ENCODE measurements around the gene PLCG2. TPM values are rescaled to one million over a fixed set of nuclear protein-coding genes. Genes with fewer than 3 reads are reported as not detected.
A peak's percentile ranks its signal among the peaks of the same experiment; 100 is the strongest.

PLCG2 gene
- polyA plus RNA-seq, 2 of the 4 experiments (the other 2 are of a cell fraction) = 2.8 to 6.0 TPM

DNA sequence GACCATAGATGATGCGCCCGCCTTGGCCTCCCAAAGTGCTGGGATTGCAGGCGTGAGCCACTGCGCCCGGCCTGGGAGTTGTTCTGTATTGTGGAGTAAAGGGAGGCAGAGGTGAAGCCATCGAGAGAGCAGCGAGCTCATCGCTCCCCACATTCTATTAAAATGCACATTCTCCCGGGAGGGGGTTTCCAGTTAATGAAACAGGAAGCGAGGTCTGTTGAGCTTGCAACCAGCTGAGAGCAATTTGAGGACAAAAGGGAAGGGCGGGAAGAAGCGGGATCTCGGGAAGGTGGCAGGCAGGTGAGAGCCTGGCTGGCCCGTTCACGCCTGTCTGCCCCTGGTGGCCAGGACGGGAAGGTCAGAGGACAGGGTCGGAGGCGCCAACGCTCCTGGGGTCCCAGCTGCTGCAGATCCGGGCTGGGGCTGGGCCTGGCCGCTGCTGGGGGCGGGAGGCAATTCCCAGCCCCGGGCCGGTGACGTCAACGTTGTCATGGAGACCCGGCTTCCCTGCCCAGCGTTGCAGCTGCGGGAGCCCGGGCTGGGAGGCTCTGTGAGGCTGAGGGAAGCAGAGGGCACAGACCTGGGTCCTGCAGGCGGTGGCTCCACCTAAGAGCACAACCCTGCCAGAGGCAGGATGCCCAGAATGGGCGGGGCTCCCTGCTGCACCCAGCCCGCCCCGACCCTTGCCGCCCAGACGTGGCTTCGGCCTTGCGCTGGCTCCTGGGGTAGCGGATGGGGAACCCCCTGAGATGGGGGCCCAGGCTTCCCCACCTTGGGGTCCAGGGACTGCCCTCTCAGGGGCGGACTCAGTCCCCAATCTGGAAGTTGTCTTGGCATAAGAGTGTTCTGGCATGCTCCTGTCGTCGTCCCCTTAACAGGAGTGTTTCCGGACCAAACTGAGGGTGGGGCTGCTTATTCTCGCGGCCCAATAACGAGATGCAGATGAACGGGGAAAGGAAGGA is 48.7 kb upstream of the PLCG2 start (continued):
- TF ChIP-seq FOXS1 (CRISPR knock-in tag; IDR thresholded peaks at IDR 0.05) = 0 out of 2 replicates have a peak, but pooled peaks have one; percentile 45
- no peak; the same call in 1 of the 2 replicates for TF ChIP-seq TFCP2L1 (CRISPR knock-in tag; IDR thresholded peaks at IDR 0.05)
- 0 out of 2 replicates have a peak, but pooled peaks have one; percentile 41 for TF ChIP-seq HEYL (CRISPR knock-in tag; IDR thresholded peaks at IDR 0.05)
- TF ChIP-seq GATA3 (IDR thresholded peaks at IDR 0.05; ENCODE audit: borderline replicate concordance) = peak; percentile 48; the same call in 1 of the 2 replicates
- TF ChIP-seq SREBF2 (IDR thresholded peaks at IDR 0.05) = no peak
- no peak for TF ChIP-seq PHF8 (IDR thresholded peaks at IDR 0.05; ENCODE audit: borderline replicate concordance, low read depth)
- TF ChIP-seq, protein P1, sequence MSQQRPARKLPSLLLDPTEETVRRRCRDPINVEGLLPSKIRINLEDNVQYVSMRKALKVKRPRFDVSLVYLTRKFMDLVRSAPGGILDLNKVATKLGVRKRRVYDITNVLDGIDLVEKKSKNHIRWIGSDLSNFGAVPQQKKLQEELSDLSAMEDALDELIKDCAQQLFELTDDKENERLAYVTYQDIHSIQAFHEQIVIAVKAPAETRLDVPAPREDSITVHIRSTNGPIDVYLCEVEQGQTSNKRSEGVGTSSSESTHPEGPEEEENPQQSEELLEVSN (IDR thresholded peaks at IDR 0.05; ENCODE audit: borderline replicate concordance, low read depth) = peak; percentile 97
- peak; percentile 50 to 88; a peak in 4 of 5 replicates for TF ChIP-seq JUN (IDR thresholded peaks at IDR 0.05)
- TF ChIP-seq CBX8 (IDR thresholded peaks at IDR 0.05) = no peak
- TF ChIP-seq, protein P2, sequence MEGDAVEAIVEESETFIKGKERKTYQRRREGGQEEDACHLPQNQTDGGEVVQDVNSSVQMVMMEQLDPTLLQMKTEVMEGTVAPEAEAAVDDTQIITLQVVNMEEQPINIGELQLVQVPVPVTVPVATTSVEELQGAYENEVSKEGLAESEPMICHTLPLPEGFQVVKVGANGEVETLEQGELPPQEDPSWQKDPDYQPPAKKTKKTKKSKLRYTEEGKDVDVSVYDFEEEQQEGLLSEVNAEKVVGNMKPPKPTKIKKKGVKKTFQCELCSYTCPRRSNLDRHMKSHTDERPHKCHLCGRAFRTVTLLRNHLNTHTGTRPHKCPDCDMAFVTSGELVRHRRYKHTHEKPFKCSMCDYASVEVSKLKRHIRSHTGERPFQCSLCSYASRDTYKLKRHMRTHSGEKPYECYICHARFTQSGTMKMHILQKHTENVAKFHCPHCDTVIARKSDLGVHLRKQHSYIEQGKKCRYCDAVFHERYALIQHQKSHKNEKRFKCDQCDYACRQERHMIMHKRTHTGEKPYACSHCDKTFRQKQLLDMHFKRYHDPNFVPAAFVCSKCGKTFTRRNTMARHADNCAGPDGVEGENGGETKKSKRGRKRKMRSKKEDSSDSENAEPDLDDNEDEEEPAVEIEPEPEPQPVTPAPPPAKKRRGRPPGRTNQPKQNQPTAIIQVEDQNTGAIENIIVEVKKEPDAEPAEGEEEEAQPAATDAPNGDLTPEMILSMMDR (IDR thresholded peaks at IDR 0.05) = peak; percentile 57
- no peak for TF ChIP-seq CBX2 (IDR thresholded peaks at IDR 0.05; ENCODE audit: borderline replicate concordance, low read depth)
- no peak for TF ChIP-seq KDM5A (IDR thresholded peaks at IDR 0.05)
- no peak for TF ChIP-seq NPAS2 (CRISPR knock-in tag; IDR thresholded peaks at IDR 0.05; ENCODE audit: borderline replicate concordance)
- TF ChIP-seq CHD4 (IDR thresholded peaks at IDR 0.05; ENCODE audit: borderline replicate concordance) = no peak
- TF ChIP-seq MAFK (IDR thresholded peaks at IDR 0.05; ENCODE audit: partially characterized antibody) = no peak
- TF ChIP-seq, protein P3, sequence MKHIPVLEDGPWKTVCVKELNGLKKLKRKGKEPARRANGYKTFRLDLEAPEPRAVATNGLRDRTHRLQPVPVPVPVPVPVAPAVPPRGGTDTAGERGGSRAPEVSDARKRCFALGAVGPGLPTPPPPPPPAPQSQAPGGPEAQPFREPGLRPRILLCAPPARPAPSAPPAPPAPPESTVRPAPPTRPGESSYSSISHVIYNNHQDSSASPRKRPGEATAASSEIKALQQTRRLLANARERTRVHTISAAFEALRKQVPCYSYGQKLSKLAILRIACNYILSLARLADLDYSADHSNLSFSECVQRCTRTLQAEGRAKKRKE (CRISPR knock-in tag; IDR thresholded peaks at IDR 0.05; ENCODE audit: low read depth) = 0 out of 2 replicates have a peak, but pooled peaks have one; percentile 9
- TF ChIP-seq EP300 (IDR thresholded peaks at IDR 0.05) = peak; percentile 64 to 81; a peak in 3 of 5 replicates
- peak; percentile 75 for TF ChIP-seq EHF (CRISPR knock-in tag; IDR thresholded peaks at IDR 0.05)
- TF ChIP-seq, protein P4, sequence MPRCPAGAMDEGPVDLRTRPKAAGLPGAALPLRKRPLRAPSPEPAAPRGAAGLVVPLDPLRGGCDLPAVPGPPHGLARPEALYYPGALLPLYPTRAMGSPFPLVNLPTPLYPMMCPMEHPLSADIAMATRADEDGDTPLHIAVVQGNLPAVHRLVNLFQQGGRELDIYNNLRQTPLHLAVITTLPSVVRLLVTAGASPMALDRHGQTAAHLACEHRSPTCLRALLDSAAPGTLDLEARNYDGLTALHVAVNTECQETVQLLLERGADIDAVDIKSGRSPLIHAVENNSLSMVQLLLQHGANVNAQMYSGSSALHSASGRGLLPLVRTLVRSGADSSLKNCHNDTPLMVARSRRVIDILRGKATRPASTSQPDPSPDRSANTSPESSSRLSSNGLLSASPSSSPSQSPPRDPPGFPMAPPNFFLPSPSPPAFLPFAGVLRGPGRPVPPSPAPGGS (IDR thresholded peaks at IDR 0.05) = 0 out of 3 replicates have a peak, but pooled peaks have one; percentile 56
- peak; percentile 95 for TF ChIP-seq HOXB13 (CRISPR knock-in tag; IDR thresholded peaks at IDR 0.05; ENCODE audit: low read depth)
- TF ChIP-seq, protein P5, sequence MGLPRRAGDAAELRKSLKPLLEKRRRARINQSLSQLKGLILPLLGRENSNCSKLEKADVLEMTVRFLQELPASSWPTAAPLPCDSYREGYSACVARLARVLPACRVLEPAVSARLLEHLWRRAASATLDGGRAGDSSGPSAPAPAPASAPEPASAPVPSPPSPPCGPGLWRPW (IDR thresholded peaks at IDR 0.05) = no peak
- TF ChIP-seq, protein P6, sequence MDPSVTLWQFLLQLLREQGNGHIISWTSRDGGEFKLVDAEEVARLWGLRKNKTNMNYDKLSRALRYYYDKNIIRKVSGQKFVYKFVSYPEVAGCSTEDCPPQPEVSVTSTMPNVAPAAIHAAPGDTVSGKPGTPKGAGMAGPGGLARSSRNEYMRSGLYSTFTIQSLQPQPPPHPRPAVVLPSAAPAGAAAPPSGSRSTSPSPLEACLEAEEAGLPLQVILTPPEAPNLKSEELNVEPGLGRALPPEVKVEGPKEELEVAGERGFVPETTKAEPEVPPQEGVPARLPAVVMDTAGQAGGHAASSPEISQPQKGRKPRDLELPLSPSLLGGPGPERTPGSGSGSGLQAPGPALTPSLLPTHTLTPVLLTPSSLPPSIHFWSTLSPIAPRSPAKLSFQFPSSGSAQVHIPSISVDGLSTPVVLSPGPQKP (IDR thresholded peaks at IDR 0.05; ENCODE audit: low read depth, low read length) = no peak
- TF ChIP-seq POLR2AphosphoS2 (conservative IDR thresholded peaks at IDR 0.05; ENCODE audit: low read length) = no peak
- TF ChIP-seq NFE2L2 (conservative IDR thresholded peaks at IDR 0.05; ENCODE audit: low read length) = no peak
- TF ChIP-seq RNF2 (IDR thresholded peaks at IDR 0.05; ENCODE audit: borderline replicate concordance, low read depth) = no peak
- TF ChIP-seq MYC (IDR thresholded peaks at IDR 0.05; ENCODE audit: borderline replicate concordance, low read length) = no peak
- no peak for TF ChIP-seq RCOR1 (IDR thresholded peaks at IDR 0.05; ENCODE audit: low read depth, low read length)
- no peak for TF ChIP-seq MAZ (IDR thresholded peaks at IDR 0.05; ENCODE audit: borderline replicate concordance, low read depth, low read length)
- peak; percentile 78; the same call in 1 of the 2 replicates for TF ChIP-seq HOXA7 (CRISPR knock-in tag; IDR thresholded peaks at IDR 0.05)
- TF ChIP-seq JUNB (IDR thresholded peaks at IDR 0.05) = no peak
- TF ChIP-seq CEBPB (IDR thresholded peaks at IDR 0.05) = no peak; a peak in 1 of 4 replicates
- TF ChIP-seq, protein P7, sequence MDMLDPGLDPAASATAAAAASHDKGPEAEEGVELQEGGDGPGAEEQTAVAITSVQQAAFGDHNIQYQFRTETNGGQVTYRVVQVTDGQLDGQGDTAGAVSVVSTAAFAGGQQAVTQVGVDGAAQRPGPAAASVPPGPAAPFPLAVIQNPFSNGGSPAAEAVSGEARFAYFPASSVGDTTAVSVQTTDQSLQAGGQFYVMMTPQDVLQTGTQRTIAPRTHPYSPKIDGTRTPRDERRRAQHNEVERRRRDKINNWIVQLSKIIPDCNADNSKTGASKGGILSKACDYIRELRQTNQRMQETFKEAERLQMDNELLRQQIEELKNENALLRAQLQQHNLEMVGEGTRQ (IDR thresholded peaks at IDR 0.05) = no peak
- 0 out of 2 replicates have a peak, but pooled peaks have one; percentile 41 for TF ChIP-seq ZSCAN20 (CRISPR knock-in tag; IDR thresholded peaks at IDR 0.05)
- no peak for TF ChIP-seq ZC3H11A (IDR thresholded peaks at IDR 0.05)
- TF ChIP-seq FOSL2 (IDR thresholded peaks at IDR 0.05) = no peak
- peak; percentile 23; the same call in 1 of the 2 replicates for TF ChIP-seq FOSL2 (CRISPR knock-in tag; IDR thresholded peaks at IDR 0.05)
